CD1c-positive myeloid dendritic cell (primary cell): ENCODE results near the gene BATF.

Experiments
- DNase-seq: peaks from one replicate; pipeline ENCODE4 v3.0.0-alpha.2; 2016; ENCODE audit errors: extremely low spot score

The BATF gene

GRCh38 chr14:75595226-75595625 is 73.0 kb downstream of the BATF start:
- peak; percentile 40 for DNase-seq
